Fibroblast of the aortic adventitia (primary cell): ENCODE data around the gene CRIP2. TPM values are rescaled to one million over a fixed set of nuclear protein-coding genes. Genes with fewer than 3 reads are reported as not detected.

Experiments used
- DNase-seq: peaks from one replicate; pipeline ENCODE4 v3.0.0-alpha.2; 2010; ENCODE audit warnings: low read depth
- H3K4me3 ChIP-seq: 2 replicates; pipeline ENCODE4 v1.5.1; 2011; ENCODE audit warnings: low read depth, mild to moderate bottlenecking, control low read depth, low read length, moderate library complexity
- total RNA-seq: library from RNA; depleted of rRNA; stranded (reverse); fragments of >200 nt; gene quantifications from 2 replicates; pipeline ENCODE4 v1.2.3, GENCODE V29; 2012; ENCODE audit warnings: low replicate concordance
- TF ChIP-seq, protein P1 (sequence below): IDR thresholded peaks from 2 replicates; pipeline ENCODE4 v1.5.1; 2011; ENCODE audit warnings: mild to moderate bottlenecking, low read length, control low read depth, inconsistent platforms; ENCODE audit not compliant: insufficient read depth

CRIP2 gene
- total RNA-seq, 1 donor, result 54.3 TPM

DNA sequence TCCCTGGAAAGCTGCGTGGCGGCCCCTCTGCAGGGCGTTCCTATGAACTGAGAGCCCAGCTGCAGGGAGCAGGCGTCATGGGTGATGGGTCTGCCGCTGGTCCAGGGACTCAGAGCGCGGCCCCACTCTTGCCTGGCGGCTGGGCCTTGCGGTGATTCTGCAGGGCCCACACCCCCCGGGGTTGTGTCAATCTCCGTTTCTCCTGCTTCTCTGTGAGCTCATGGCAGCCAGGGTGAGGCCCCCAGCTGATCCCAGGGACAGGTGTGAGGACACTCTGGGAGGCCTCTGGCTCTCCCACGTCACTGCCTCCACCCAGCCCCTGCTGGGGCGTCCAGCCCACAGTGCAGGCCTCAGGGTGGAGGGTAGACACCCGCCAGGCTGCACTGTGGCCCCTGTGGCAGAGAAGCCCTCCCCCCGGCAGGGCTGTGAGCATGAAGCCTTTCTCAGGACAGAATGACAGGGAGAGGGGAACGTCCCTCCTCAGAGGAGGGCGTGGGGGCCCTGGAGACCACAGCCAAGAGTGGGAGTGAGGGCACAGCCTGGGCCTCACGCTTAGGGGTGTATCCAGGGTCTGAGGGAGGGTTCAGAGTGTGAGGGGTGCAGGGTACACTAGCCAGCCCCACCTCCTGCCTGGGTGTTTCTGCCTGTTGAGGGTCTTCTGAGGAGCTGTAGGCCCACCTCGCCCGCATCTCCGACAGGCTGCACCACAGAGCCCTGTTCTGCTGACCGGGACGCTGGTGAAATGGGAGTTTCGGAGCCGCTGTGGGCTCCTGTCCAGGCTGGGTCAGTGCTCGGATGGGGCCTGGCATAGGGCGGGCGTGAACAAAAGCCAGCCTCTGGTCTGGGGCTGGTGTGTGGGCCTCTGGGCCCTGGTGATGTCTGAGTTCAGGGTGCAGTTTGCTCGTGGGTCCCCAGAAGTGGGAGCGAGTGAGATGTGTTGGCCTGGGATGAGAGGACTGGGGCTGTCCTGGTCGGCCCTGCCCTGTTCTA lies 26.7 kb upstream of the CRIP2 start:
- TF ChIP-seq, protein P1, sequence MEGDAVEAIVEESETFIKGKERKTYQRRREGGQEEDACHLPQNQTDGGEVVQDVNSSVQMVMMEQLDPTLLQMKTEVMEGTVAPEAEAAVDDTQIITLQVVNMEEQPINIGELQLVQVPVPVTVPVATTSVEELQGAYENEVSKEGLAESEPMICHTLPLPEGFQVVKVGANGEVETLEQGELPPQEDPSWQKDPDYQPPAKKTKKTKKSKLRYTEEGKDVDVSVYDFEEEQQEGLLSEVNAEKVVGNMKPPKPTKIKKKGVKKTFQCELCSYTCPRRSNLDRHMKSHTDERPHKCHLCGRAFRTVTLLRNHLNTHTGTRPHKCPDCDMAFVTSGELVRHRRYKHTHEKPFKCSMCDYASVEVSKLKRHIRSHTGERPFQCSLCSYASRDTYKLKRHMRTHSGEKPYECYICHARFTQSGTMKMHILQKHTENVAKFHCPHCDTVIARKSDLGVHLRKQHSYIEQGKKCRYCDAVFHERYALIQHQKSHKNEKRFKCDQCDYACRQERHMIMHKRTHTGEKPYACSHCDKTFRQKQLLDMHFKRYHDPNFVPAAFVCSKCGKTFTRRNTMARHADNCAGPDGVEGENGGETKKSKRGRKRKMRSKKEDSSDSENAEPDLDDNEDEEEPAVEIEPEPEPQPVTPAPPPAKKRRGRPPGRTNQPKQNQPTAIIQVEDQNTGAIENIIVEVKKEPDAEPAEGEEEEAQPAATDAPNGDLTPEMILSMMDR, result no peak
- H3K4me3 ChIP-seq, result no peak overlapping the region
- no peak for DNase-seq

DNA sequence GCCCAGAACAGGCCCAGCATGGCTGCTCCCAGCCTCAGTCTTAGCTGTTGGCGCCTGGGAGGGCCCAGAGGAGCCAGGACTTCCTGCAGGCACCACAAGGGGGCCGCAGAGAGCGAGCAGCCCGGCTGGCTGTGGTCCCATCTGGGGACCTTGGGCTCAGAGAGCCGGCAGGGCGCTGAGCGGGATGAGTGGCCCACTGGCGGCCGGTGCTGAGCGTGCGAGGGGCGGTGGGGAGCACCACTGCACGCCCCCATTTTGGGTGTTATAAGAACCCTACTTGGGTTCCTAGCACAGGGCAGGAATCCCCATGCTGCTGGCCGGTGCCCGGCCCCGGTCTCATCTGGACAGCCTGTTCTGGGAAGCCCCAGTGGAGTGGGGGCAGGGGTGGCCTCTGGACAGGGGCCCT lies 25.9 kb upstream of the CRIP2 start:
- no peak overlapping the region for H3K4me3 ChIP-seq
- DNase-seq, result peak; percentile 59
- TF ChIP-seq, protein P1, result peak; percentile 92

DNA sequence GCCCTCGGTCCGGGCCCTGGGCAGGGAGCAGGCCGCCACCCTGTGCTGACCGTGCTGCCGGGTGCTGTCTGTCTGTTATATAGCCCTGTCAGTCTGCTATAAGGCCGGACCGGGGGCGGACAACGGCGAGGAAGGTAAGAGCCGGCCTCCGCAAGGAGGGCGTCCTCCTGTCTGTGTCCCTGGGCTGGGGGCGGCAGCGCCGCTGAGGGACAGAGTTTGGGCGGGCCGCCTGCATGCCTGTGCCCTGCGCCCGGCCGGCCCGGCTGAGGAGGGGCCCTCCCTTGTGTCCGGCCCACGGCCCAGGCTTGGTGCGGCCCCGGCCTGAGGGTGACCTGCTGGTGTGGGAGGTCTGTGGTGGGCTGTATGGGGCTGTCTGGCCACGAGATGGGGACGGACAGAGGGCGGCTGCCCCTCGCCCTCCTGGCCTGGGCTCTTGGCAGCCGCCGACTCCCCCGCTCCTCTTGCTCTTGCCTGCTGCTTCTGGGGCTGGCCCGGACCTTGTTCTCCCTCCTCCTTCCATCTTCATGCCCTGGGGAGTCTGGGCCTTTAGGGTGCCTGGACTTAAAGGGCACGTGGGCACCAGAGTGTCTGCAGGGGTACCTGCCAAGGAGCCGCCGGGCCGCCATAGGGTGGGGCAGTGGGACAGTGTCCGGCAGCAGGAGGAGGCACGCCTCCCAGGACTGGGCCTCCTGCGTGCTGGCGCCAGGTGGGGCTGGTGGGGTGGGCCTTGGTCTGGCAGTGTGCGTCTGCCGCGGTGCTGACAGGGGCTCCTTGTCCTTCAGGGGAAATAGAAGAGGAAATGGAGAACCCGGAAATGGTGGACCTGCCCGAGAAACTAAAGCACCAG lies 25.1 kb upstream of the CRIP2 start:
- no peak overlapping the region for H3K4me3 ChIP-seq
- TF ChIP-seq, protein P1, result no peak
- no peak for DNase-seq

DNA sequence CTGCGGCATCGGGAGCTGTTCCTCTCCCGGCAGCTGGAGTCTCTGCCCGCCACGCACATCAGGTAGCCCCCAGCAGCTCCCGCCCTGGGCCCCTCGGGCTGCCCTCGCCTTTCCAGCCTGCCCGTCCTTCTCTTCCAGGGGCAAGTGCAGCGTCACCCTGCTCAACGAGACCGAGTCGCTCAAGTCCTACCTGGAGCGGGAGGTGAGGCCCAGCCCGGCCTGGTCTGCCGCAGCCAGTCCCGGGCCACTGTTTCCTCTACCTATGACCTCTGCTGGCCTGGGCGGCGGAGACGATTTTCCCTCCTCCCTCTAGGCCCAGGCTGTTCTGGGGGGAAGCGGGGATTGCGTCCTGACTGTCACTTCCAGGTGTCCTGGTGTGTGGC lies 24.5 kb upstream of the CRIP2 start:
- TF ChIP-seq, protein P1, result no peak
- DNase-seq, result no peak
- no peak overlapping the region for H3K4me3 ChIP-seq

DNA sequence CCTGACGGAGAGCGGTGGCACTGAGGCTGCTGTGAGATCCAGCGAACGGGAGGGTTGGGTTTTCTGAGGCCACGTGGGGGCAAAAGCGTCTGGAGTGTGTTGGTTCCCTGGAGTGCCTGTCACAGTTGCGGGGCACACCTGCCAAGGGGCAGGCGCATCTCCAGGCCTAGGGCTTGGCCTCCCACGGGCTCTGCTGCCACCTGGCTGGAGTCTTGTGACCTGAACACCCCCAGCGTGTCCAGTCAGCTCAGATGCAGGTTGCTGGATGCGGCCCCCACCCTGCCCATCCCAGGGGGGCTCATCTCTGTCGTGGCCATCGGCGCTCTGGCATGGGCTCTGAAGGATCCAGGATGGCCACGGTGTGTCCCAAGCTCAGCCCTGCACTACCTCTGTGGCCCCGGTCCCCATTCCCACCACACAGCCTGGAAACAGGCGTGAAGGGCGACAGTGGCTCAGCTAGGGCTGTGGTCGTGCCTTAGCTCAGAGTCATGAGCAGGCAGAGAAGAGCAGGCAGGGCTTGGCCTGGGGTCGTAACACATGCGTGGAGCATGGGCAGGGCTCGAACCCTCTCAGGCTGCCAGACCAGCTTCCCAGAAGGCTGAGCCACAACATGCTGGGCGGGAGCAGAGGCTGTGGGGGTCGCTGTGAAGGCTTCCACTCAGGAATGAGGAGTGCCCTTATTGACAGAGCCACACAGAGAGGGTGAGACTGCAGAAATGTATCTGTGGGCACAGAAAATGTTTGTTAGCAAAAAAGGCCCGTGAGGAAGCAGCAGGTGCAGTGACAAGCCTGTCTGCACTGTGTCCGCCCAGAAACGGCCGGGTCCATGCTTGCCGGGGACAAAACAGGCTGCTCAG lies 23.5 kb upstream of the CRIP2 start:
- TF ChIP-seq, protein P1, result no peak
- DNase-seq, result no peak
- no peak overlapping the region for H3K4me3 ChIP-seq

DNA sequence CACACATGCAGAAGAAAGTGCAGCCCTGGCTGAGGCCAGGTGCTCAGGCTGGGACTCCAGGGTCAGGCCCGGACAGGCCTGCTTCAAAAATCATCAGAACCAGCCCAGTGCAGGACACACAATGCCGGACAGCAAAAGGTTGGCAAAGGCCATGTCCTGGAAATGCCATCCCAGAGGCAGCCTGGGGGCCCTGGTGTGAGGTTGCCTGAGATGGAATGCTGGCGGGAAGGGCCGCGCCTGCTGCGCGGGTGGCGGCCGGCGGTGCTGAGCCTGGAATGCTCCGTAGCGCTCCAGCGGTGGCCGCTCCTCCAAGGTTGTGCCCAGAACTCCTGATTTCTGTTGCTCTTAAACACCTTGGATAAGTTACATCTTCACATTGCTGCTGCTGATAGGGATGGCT lies 21.7 kb upstream of the CRIP2 start:
- TF ChIP-seq, protein P1, result no peak
- no peak overlapping the region for H3K4me3 ChIP-seq
- no peak for DNase-seq
